ENCODE results near the gene ZC3HAV1. TPM values are rescaled to one million over a fixed set of nuclear protein-coding genes. Genes with fewer than 3 reads are reported as not detected.

The ZC3HAV1 gene
- total RNA-seq, 1 experiment from 2014 or later = 38.0 TPM

GRCh38 chr7:139091677-139091996, 17.9 kb downstream of the ZC3HAV1 start:
- no peaks in the 10 kb centered on the region for H3K27me3 Mint-ChIP-seq (ENCODE audit: low read depth)
- POLR2A ChIA-PET = no interaction called here
- TF ChIP-seq ZNF121 (CRISPR knock-in tag; IDR thresholded peaks at IDR 0.05) = no peak
- no peak for TF ChIP-seq TEAD1 (CRISPR knock-in tag; IDR thresholded peaks at IDR 0.05)
- no peak for TF ChIP-seq PRRX2 (CRISPR knock-in tag; IDR thresholded peaks at IDR 0.05)
- ATAC-seq = no peak
- DNase-seq (ENCODE audit: low spot score) = no peak
- peak overlapping the region; percentile 46; the same call in 1 of the 2 replicates for H3K27ac Mint-ChIP-seq
- peaks cover 11% of the 10 kb centered on the region for H3K9me3 Mint-ChIP-seq
- H3K4me3 Mint-ChIP-seq = no peak overlapping the region
- CTCF ChIA-PET = no interaction called here
- peaks cover 30% of the 10 kb centered on the region for H3K36me3 Mint-ChIP-seq
- H3K4me1 Mint-ChIP-seq = peaks cover 54% of the 10 kb centered on the region

DNA sequence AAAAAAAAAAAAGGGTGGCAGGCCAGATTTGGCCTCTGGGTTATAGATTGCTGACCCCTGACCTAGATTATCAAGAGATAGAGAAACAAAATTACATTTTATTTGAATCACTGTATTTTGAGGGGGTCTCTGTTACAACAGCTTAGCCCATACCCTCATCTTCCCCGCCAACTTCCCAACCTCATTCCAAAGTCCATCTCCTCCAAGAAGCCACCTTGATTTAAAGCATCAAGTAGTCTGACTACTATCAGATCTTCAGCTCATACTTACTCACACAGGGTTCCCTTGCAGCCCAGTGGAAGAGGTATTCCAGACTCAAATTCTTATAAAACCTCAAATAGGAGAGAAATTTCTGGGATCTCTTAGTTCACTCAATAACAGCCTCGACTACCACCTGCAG, 20.4 kb downstream of the ZC3HAV1 start:
- DNase-seq (ENCODE audit: low spot score) (no peak), ATAC-seq (no peak)
- POLR2A ChIA-PET = no interaction called here
- Mint-ChIP-seq H3K27me3 (ENCODE audit: low read depth) (no peaks in the 10 kb centered on the region), H3K4me3 (no peak overlapping the region), H3K27ac (peak overlapping the region; percentile 71; the same call in 1 of the 2 replicates), H3K36me3 (peaks cover 53% of the 10 kb centered on the region), H3K4me1 (peaks cover 34% of the 10 kb centered on the region), H3K9me3 (peaks cover 12% of the 10 kb centered on the region)
- TF ChIP-seq ATF1 (CRISPR knock-in tag; IDR thresholded peaks at IDR 0.05) (no peak), OVOL2 (CRISPR knock-in tag; IDR thresholded peaks at IDR 0.05; ENCODE audit: borderline replicate concordance) (no peak), NR3C1 (CRISPR knock-in tag; conservative IDR thresholded peaks at IDR 0.05; ENCODE audit: low read depth) (no peak), JAZF1 (CRISPR knock-in tag; IDR thresholded peaks at IDR 0.05) (no peak)
- TF ChIP-seq, protein P1, sequence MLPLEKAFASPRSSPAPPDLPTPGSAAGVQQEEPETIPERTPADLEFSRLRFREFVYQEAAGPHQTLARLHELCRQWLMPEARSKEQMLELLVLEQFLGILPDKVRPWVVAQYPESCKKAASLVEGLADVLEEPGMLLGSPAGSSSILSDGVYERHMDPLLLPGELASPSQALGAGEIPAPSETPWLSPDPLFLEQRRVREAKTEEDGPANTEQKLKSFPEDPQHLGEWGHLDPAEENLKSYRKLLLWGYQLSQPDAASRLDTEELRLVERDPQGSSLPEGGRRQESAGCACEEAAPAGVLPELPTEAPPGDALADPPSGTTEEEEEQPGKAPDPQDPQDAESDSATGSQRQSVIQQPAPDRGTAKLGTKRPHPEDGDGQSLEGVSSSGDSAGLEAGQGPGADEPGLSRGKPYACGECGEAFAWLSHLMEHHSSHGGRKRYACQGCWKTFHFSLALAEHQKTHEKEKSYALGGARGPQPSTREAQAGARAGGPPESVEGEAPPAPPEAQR (CRISPR knock-in tag; IDR thresholded peaks at IDR 0.05) = no peak
- TF ChIP-seq, protein P2, sequence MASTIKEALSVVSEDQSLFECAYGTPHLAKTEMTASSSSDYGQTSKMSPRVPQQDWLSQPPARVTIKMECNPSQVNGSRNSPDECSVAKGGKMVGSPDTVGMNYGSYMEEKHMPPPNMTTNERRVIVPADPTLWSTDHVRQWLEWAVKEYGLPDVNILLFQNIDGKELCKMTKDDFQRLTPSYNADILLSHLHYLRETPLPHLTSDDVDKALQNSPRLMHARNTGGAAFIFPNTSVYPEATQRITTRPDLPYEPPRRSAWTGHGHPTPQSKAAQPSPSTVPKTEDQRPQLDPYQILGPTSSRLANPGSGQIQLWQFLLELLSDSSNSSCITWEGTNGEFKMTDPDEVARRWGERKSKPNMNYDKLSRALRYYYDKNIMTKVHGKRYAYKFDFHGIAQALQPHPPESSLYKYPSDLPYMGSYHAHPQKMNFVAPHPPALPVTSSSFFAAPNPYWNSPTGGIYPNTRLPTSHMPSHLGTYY (CRISPR knock-in tag; IDR thresholded peaks at IDR 0.05) = no peak
- TF ChIP-seq, protein P3, sequence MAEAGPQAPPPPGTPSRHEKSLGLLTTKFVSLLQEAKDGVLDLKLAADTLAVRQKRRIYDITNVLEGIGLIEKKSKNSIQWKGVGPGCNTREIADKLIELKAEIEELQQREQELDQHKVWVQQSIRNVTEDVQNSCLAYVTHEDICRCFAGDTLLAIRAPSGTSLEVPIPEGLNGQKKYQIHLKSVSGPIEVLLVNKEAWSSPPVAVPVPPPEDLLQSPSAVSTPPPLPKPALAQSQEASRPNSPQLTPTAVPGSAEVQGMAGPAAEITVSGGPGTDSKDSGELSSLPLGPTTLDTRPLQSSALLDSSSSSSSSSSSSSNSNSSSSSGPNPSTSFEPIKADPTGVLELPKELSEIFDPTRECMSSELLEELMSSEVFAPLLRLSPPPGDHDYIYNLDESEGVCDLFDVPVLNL (CRISPR knock-in tag; IDR thresholded peaks at IDR 0.05; ENCODE audit: borderline replicate concordance, low read depth) = no peak
- TF ChIP-seq, protein P4, sequence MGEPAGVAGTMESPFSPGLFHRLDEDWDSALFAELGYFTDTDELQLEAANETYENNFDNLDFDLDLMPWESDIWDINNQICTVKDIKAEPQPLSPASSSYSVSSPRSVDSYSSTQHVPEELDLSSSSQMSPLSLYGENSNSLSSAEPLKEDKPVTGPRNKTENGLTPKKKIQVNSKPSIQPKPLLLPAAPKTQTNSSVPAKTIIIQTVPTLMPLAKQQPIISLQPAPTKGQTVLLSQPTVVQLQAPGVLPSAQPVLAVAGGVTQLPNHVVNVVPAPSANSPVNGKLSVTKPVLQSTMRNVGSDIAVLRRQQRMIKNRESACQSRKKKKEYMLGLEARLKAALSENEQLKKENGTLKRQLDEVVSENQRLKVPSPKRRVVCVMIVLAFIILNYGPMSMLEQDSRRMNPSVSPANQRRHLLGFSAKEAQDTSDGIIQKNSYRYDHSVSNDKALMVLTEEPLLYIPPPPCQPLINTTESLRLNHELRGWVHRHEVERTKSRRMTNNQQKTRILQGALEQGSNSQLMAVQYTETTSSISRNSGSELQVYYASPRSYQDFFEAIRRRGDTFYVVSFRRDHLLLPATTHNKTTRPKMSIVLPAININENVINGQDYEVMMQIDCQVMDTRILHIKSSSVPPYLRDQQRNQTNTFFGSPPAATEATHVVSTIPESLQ (CRISPR knock-in tag; IDR thresholded peaks at IDR 0.05) = no peak
- TF ChIP-seq, protein P5, sequence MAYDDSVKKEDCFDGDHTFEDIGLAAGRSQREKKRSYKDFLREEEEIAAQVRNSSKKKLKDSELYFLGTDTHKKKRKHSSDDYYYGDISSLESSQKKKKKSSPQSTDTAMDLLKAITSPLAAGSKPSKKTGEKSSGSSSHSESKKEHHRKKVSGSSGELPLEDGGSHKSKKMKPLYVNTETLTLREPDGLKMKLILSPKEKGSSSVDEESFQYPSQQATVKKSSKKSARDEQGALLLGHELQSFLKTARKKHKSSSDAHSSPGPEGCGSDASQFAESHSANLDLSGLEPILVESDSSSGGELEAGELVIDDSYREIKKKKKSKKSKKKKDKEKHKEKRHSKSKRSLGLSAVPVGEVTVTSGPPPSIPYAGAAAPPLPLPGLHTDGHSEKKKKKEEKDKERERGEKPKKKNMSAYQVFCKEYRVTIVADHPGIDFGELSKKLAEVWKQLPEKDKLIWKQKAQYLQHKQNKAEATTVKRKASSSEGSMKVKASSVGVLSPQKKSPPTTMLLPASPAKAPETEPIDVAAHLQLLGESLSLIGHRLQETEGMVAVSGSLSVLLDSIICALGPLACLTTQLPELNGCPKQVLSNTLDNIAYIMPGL (CRISPR knock-in tag; IDR thresholded peaks at IDR 0.05) = no peak
- CTCF ChIA-PET = no interaction called here

DNA sequence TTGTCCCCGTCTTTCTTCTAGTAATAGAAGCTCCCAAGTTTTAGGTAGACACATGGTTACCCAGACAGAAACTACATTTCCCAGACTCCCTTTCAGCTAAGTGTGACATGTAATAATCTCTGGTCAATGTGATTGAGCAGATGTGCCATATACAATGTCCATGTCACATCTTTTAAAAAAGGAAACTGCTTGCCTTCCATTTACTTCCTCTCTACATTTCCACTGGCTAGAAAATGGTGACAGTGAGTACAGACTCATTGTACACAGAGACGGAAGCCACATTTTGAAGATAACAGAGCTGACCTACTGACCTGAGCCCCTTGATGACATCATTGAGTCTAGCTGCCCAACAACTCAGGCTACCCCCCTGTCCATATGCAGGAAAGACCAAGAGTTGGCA, 21.3 kb downstream of the ZC3HAV1 start:
- DNase-seq (ENCODE audit: low spot score) (no peak), ATAC-seq (no peak)
- Mint-ChIP-seq H3K27me3 (ENCODE audit: low read depth) (no peaks in the 10 kb centered on the region), H3K27ac (no peak overlapping the region), H3K4me1 (peaks cover 25% of the 10 kb centered on the region), H3K4me3 (no peak overlapping the region), H3K36me3 (peaks cover 61% of the 10 kb centered on the region), H3K9me3 (peaks cover 12% of the 10 kb centered on the region)
- POLR2A ChIA-PET = interaction anchor here (1.1 kb wide), 1 partner anchor 271 kb away, joined by 3 read pairs; the partner anchor contains the start of gene LUC7L2
- CTCF ChIA-PET = interaction anchor here (1.3 kb wide), 1 partner anchor 13 kb away, joined by 4 read pairs; no protein-coding TSS in a partner anchor
- TF ChIP-seq OVOL2 (CRISPR knock-in tag; IDR thresholded peaks at IDR 0.05; ENCODE audit: borderline replicate concordance) (no peak), NFYB (CRISPR knock-in tag; conservative IDR thresholded peaks at IDR 0.05; ENCODE audit: low read depth) (no peak), PRDM15 (CRISPR knock-in tag; IDR thresholded peaks at IDR 0.05) (no peak), ZMAT4 (CRISPR knock-in tag; IDR thresholded peaks at IDR 0.05) (no peak), NFATC4 (CRISPR knock-in tag; IDR thresholded peaks at IDR 0.05) (no peak), SP1 (CRISPR knock-in tag; conservative IDR thresholded peaks at IDR 0.05) (no peak), CREB1 (CRISPR knock-in tag; IDR thresholded peaks at IDR 0.05) (no peak)
- TF ChIP-seq, protein P6, sequence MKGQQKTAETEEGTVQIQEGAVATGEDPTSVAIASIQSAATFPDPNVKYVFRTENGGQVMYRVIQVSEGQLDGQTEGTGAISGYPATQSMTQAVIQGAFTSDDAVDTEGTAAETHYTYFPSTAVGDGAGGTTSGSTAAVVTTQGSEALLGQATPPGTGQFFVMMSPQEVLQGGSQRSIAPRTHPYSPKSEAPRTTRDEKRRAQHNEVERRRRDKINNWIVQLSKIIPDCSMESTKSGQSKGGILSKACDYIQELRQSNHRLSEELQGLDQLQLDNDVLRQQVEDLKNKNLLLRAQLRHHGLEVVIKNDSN (CRISPR knock-in tag; IDR thresholded peaks at IDR 0.05) = no peak

All from WTC11 (cell line).